Lower leg skin (tissue), 4 donors: Measurements from ENCODE around the gene DUSP22. TPM values are rescaled to one million over a fixed set of nuclear protein-coding genes. Genes with fewer than 3 reads are reported as not detected.

Experiments
- DNase-seq, 2 donors: peaks; one replicate each; pipeline ENCODE4 v3.0.0-alpha.2; 2019; ENCODE audit warnings: low spot score in 2 of 2
- H3K4me3 ChIP-seq: fragments of 200-600 bp; sonication (generic); 2 replicates; pipeline ENCODE4 v1.5.1; 2017; ENCODE audit warnings: mild to moderate bottlenecking, low read depth; ENCODE audit not compliant: poor library complexity, severe bottlenecking
- POLR2A ChIP-seq, 2 donors: fragments of 450-650 bp; IDR thresholded peaks; one replicate each; pipeline ENCODE4 v1.6.1; 2016 to 2017; ENCODE audit warnings: antibody characterized with exemption in 2 of 2, mild to moderate bottlenecking in 1 of 2, moderate library complexity in 1 of 2
- WGBS, 2 donors: methylation state at CpG; one replicate each; pipeline ENCODE4 v1.1.5; 2018; 5-methylcytosine and 5-hydroxymethylcytosine counted together
- intact Hi-C: fragments of 100-400 bp; cut with DNase I; formaldehyde crosslinking; loops from one replicate; pipeline ENCODE4 v1.15.0; 2023; ENCODE audit warnings: low total_unique reads
- total RNA-seq, 4 donors: library from RNA; depleted of rRNA; stranded (reverse); fragments of >200 nt; gene quantifications; one replicate each; pipeline ENCODE4 v1.1.0, GENCODE V29; 2016
- TF ChIP-seq, protein P1 (sequence below), 3 donors: fragments of 450-650 bp; IDR thresholded peaks; one replicate each; pipeline ENCODE4 v1.5.1; 2016; ENCODE audit warnings: antibody characterized with exemption in 3 of 3, mild to moderate bottlenecking in 3 of 3, moderate library complexity in 2 of 3

Gene DUSP22
- total RNA-seq, 4 donors from 2014 or later, result 53.2 to 81.1 (median 63.4) TPM

DNA sequence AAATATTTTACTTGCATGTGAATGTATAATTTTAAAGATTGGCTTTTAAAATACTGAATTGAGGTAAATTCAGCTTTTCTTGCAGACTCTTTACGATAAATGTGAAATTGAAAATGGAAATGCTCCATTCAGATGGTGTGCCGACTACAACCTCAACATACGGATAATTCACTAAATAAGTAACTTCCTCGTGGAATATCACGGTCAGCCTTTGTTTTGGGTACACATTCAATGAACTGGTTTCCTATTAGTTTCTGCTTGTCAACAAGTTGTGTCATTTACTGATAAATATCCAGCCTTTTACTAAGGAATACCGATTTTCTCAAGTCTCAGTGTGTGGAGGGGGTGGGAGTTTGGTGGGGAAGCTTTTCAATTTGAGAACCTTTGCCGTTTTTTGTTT lies 96.9 kb downstream of the DUSP22 start:
- TF ChIP-seq POLR2A (IDR thresholded peaks at IDR 0.05), result no peak
- TF ChIP-seq, protein P1, sequence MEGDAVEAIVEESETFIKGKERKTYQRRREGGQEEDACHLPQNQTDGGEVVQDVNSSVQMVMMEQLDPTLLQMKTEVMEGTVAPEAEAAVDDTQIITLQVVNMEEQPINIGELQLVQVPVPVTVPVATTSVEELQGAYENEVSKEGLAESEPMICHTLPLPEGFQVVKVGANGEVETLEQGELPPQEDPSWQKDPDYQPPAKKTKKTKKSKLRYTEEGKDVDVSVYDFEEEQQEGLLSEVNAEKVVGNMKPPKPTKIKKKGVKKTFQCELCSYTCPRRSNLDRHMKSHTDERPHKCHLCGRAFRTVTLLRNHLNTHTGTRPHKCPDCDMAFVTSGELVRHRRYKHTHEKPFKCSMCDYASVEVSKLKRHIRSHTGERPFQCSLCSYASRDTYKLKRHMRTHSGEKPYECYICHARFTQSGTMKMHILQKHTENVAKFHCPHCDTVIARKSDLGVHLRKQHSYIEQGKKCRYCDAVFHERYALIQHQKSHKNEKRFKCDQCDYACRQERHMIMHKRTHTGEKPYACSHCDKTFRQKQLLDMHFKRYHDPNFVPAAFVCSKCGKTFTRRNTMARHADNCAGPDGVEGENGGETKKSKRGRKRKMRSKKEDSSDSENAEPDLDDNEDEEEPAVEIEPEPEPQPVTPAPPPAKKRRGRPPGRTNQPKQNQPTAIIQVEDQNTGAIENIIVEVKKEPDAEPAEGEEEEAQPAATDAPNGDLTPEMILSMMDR (IDR thresholded peaks at IDR 0.05), result no peak
- no peak for DNase-seq
- WGBS, 2 donors, result 85 to 88% methylated on average over 7 of the region's 7 CpGs
- no peak overlapping the region for H3K4me3 ChIP-seq
- intact Hi-C loops, result no loop called here

DNA sequence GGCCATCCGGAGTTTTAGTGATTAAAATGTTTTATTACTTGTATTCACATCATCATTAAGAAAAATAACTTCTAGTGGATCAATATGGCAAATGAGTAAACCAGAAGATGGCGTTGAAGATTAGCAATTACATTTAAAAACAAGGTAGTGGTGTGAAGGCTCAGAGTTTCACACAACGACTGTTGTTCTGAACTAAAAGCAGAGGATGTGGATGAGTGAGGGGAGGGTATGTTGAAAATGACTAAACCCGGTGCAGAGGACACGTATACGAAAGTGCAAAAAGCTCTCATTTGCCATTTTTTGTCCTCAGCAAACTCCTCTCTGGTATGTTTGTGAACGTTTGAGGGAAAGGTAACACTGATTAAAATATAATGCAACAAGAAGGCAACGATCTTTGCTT lies 97.3 kb downstream of the DUSP22 start:
- intact Hi-C loops, result no loop called here
- TF ChIP-seq, protein P1 (IDR thresholded peaks at IDR 0.05), result no peak
- TF ChIP-seq POLR2A (IDR thresholded peaks at IDR 0.05), result no peak
- WGBS, 2 donors, result 52 to 55% methylated on average over 8 of the region's 8 CpGs
- no peak for DNase-seq
- H3K4me3 ChIP-seq, result no peak overlapping the region

DNA sequence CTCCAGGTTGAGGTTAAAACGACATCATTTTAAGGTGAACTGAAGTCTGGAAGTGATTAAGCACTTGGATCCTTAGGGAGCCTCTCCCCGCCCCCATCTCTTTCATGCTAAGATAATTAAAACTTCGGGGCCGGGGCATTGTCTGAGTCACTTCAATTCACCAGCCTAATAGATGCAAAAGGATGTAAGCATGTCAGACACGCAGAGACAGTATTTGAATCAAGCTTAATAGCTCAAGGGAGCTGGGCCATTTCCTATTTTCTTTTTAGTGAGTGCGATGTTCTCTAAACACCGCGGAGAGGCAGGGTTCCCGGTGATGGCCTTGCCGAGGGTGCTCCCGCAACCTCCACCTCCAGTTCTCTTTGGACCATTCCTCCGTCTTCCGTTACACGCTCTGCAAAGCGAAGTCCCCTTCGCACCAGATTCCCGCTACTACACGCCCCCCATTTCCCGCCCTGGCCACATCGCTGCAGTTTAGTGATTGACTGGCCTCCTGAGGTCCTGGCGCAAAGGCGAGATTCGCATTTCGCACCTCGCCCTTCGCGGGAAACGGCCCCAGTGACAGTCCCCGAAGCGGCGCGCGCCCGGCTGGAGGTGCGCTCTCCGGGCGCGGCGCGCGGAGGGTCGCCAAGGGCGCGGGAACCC lies 98.7 kb downstream of the DUSP22 start:
- H3K4me3 ChIP-seq, result peak overlapping the region; percentile 39
- intact Hi-C loops, result no loop called here

DNA sequence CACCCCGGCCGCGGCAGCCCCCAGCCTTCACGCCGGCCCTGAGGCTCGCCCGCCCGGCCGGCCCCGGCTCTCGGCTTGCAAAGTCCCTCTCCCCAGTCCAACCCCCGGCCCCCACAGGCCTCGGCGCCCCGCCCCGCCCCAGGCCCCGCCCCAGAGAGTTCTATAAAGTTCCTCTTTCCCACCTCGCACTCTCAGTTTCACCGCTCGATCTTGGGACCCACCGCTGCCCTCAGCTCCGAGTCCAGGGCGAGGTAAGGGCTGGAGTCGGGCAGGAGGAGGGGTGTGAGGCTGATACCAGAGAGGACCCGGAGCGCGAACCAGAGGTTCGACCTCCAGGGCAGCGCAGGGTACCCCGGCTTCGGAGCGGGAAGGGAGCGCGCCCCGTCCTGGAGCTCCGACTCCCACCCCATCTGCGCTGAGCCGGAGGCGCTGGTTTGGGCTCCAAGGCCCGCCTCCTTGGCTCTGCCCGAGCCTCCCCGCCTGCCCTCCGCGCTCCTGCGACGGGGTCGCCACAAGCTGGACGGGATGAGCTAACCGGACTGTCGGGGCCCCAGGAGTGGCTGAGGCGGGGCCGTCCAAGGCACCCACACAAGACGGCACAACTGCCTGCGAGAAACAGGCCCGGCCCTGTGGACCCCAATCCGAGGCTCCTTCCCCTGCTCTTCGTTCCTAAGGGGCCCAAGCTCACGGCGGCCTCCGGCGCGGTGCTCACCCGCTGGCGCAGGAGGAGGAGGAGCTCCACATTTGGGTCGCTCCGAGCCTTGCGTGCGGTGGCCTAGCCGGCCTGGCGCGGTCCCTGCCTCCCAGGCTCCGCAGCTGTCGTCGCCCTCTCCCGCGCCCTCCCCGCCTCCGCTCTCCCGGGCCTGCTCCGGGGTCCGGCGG lies 99.5 kb downstream of the DUSP22 start, which contains the start of gene IRF4:
Gene IRF4, plus strand, starts transcription at position 194 of the 882 bp plus-strand sequence. CDS start 1,401 bp downstream, outside the sequence.
- TF ChIP-seq, protein P1 (IDR thresholded peaks at IDR 0.05), result no peak
- no peak for TF ChIP-seq POLR2A (IDR thresholded peaks at IDR 0.05)
- intact Hi-C loops, result no loop called here
- 1% methylated on average over 37 to 45 of the region's 82 CpGs for WGBS, 2 donors
- H3K4me3 ChIP-seq, result peak within 1 kb of the TSS; percentile 39
- DNase-seq, result peak in 1 of 2 donors; percentile 89

More for the DNA sequence above, 98.7 kb downstream of the DUSP22 start:
- no peak for DNase-seq
- WGBS, 2 donors, result 1 to 2% methylated on average over 23 to 43 of the region's 44 CpGs
- TF ChIP-seq, protein P1 (IDR thresholded peaks at IDR 0.05), result no peak
- TF ChIP-seq POLR2A (IDR thresholded peaks at IDR 0.05), result no peak

DNA sequence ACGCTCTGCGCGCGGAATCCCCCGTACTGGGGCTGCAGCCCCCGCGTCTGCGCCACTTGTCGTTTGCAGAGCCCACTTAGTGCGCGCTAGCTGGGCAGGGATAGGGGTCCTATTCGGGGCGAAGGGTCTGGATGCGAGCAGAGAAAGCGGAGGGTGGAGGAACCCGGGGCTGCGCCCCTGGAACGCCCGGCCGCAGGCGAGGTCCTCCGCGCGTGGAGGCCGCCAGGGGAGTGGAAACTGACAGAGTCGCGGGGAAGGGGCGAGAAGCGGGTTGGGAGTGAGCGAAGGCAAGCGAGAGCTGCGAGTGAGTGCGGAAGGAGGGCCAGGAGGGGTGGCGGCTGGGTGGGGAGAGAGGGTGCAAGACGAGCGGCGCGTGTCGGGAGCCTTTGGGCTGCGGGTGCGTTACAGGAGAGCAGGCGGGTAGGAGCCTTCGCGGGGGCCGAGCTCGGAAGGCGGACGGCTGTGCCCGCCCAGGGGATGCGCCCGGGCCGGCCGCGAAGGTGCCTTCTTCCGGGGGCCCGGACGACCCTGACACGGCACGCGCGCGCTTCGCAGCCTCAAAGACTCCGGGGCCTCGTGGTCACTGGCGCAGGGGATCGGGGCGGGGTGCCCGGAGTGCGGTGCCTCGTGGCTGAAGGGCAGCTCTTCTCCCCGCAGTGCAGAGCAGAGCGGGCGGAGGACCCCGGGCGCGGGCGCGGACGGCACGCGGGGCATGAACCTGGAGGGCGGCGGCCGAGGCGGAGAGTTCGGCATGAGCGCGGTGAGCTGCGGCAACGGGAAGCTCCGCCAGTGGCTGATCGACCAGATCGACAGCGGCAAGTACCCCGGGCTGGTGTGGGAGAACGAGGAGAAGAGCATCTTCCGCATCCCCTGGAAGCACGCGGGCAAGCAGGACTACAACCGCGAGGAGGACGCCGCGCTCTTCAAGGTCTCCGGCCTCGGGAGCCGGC lies 100.4 kb downstream of the DUSP22 start:
- 1 to 2% methylated on average over 37 to 76 of the region's 108 CpGs for WGBS, 2 donors
- DNase-seq, result peak in 1 of 2 donors; percentile 84
- peak overlapping the region; percentile 39 for H3K4me3 ChIP-seq
- intact Hi-C loops, result no loop called here
- TF ChIP-seq, protein P1 (IDR thresholded peaks at IDR 0.05), result no peak
- no peak for TF ChIP-seq POLR2A (IDR thresholded peaks at IDR 0.05)
